HG03432 (cell line): Measurements from ENCODE around the gene SHC2.

ENCODE experiments used
- ATAC-seq: cut with Tn5 transposase; IDR thresholded peaks from one replicate; pipeline ENCODE4 v1.9.1; 2021; ENCODE audit warnings: mild to moderate bottlenecking, moderate library complexity; ENCODE audit not compliant: unreplicated experiment

Gene SHC2

DNA sequence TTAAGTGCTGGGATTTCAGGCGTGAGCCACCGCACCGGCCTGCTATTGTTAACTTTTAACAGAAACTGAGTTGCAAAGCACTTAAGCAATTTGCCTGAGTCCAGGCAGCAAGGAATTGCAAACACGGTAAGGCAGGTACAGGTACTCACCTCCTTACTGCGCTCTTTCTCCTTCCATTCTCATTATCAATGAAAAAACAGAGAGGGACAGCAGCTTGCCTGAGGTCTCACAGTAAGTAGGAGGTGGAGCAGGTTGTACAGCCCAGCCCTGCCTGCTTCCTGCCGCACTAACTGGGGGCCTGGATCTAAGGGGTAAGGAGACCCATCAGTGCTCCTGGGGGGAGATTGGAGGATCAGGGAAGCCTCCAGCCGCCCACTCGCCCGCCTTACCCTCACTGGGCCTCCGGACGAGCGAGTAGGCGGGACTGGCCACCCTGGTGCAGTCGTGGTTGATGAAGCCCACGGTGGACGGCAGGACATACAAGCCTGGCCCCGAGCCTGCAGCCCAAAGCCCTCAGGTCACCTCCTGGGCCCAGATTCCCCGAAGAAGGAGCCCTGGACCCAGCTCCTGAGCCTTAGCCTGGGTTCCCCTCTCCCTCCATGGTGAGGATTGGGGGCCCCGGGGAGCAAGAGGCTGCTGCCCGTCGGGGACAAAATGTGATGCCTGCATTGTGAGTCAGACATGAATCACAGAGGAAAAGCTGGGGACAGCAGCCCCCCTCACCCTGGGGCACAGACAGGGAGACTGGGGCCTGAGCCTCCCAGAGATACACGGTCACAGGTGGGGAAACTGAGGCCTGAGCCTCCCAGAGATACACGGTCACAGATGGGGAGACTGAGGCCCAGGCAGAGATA lies 11.4 kb upstream of the SHC2 start:
- no peak for ATAC-seq

DNA sequence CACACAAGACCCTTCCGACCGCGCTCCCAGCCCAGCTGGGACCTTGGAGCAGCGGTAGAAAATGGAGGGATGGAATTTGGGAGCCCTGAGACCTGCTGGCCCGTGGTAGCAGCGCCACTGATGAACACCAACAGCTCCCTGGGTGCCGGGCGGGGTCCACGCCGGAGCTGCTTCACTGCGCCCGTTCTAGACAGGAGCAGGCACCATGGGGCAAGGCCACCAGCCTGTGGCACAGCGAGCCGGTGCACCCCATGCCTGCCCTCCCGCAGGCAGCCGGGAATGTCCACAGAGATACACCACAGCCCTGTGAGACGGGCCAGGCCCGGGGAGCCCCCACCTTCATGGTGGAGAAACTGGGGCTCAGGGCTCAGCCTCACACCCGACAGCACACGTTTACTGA lies 9.9 kb upstream of the SHC2 start:
- no peak for ATAC-seq

DNA sequence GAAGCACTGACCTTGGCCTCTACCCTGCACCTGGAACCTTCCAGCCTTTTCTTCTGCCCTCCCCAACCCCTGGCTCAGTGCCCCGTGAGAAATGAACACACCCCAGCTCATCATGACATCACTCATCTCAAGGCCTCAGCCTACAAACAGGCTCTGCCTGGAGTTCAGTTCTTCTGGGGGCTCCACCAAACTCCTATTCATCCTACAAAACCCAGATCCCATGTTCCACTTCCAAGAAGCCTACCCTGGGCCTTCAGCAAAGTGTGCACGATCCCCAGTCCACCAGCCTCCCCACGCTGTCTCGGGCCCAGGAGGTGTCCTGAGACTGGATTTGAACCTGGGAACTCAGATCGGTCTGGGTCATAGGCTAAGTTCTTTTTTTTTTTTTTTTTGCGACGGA lies 9.0 kb upstream of the SHC2 start:
- no peak for ATAC-seq

DNA sequence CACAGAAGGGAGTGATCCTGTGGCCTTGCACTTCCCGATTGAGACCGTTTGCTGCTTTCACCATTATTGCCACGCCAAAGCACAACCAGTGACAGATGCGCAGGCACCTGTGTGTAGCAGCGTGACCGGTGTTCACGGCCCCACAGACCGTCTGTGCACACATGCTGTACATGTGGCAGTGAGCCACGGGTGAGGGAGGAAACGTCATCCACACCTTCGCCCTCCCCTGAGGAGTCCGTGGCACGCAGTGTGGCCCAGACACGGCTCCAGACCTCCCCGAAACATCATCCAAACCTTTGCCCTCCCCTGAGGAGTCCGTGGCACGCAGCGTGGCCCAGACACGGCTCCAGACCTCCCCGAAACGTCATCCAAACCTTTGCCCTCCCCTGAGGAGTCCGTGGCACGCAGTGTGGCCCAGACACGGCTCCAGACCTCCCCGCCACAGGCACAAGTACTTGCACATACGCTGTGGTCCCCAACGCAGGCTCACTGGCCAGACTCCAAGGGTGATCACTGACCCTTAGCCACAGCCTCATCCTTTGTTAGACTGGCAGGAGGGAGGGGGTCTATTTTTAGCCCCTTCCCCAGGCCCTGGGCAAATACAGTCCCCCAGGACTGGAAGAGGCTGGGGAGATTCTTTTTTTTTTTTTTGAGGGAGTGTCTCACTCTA lies 7.9 kb upstream of the SHC2 start:
- no peak for ATAC-seq

DNA sequence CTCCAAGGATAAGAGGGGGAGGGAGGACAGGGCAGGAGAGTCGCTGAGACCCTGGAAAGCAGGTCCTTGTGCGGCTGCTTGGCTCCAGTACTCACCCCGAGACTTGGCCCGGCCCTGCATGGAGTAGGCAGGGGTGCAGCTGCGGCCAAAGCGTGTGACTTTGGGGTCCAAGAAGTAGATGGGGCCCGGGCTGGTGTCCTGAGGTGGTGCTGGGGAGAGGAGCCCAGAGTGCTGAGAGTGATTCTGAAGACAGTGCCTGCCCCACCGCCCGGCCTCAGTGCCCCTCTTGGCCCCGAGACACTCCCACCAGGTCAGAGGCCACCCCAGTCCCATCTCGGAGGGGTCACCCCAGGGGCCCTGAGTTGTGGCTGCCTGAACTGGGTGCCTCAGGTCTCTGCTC lies 6.7 kb upstream of the SHC2 start:
- no peak for ATAC-seq

DNA sequence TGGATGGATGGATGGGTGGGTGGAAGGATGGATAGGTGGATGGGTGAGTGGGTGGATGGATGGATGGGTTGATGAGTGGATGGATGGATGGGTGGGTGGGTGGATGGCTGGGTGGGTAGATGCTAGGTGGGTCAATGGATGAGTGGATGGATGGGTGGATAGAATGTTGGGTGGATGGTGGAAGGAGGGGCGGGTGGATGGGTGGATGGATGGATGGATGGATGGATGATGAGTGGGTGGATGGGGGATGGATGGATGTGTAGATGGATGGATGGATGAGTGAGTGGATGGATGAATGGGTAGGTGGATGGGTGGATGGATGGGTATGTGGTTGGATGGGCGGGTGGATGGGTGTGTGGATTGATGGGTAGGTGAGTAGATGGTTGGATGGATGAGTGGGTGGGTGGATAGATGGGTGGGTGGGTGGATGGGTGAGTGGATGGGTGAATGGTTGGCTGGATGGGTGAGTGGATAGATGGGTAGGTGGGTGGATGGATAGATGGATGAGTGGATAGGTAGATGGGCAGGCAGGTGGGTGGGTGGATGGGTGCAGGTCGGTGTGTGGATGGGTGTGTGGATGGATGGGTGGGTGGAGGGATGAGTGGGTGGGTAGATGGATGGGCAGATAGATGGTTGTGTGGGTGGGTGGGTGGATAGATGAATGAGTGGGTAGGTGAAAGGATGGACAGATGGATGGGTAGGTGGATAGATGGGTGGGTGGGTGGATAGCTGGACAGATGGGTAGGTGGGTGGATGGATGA lies 4.4 kb upstream of the SHC2 start:
- no peak for ATAC-seq

DNA sequence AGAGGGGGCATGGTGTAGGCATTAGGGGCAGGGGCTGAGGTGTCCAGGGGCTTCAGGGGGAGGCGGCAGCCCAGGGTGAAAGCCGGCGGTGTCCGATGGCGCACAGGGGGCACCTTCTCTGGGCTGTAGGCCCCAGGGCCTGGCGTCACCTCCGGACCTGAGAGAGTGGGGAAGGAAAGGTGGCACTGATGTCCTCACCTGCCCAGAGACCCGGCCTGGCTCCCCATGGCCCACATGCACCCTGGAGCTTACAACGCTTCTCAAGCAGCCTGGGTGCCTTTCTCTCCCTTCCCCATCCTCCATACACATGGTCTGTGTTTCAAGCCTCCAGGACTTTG lies 3.3 kb upstream of the SHC2 start:
- ATAC-seq, result no peak

DNA sequence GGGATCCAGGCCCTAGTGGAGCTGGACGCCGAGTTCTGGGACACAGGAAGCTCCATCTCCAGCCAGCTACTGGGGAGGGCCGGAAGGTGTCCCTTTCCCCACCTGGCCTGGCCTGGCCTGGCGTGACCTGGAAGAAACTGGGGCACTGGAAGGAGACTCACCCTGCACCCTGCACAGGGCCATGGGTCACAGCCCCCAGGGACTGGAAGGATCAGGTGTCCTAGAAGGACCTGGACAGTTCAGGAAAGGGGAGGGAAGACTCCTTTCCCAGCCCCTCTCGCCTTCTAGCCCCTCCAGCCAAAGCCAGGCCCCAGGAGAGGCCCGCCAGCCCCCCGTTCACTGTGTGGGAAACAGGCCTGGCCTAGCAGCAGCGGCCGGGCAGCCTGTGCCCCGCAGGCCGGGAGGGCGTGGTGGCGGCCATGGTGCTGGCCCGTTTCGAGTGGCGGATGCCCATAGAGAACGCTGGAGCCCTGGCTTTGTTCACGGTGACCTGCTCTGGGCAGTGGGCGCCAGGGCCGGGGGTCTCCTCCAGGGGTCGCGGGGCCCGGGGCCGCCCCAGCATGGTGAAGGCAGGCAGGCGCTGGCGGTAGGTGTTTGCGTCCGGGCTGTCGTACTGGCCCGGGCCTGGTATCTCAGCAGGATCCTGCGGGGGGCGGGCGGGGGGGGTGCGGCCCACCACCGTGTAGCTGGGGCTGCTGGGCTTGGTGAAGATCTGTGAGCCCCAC lies 2.8 kb upstream of the SHC2 start:
- ATAC-seq, result no peak

DNA sequence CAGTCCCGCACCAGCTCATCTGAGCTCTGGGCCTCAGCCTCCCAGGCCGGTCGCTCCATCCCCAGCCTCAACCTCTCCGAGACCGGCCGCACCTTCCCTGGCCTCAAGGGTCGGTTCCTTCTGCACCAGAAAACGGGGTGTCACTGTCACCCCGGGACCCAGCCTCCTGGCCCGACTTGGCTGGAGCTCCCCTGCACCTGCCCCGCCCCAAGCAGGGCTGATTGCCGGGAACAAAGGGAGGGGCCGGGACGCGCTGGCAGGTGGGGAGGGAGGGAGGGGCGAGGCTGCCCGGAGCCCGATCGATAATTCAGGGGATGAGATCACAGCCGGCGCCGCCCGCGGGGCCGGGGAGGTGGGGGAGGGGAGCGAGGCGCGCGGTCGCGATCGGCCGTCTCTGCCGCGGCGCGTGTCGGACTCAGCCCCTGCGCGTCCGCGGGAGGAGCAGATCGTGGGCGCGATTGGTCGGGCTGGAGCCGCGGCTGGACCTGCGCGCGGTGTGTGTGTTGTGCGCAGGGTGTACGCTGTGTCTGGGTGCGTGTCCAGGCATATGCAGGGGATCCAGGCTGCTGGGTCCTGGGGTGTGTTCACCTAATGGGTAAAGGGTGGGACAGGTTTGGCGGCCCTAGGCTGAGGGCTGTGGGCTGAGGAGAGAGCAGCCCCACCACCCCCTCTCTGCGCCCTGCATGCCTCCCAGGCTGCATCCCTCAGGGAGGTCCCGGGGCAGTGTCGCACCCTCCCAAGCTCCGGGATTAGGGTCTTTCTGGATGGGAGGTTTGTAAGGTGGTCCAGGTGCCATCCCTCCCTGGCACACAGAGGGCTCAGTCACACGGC lies 1.1 kb upstream of the SHC2 start:
- no peak for ATAC-seq

DNA sequence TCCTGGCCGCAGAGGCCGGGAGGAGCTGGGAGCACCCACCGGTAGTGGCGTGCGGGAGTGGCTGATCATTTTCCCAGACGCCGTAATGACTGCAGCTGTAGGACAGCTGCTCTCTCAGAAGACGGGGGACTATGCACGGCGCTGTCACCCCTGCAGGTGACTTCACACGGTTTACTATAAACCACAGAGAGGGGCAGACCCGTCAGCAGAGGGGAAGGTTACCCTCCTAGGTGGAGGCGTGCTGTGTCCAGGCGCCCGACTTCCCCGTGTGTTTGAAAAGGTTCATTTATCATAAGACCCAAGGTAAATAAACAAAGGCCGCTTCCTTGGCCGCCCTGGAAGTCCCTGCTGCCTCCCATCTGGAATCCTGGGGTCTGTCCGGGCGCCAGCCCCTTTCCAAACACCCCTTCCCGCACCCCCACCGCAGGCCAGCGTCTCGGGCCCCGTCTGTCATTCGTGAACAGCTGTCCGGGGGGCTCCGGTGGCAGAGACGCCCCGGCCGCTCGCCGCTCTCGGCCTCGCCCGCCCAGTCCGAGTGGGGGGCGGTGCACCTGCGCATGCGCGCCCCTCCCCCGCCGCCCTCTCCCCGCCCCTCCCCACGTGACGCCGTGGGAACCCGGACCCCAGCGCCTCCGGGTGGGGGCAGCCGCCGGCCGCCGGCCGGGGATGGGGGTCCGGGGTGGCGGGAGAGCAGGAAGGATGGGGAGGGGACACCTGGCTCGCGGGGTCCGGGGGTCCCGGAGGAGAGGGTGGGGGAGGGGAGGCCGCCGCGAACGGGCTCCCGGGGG lies 915 bp downstream of the SHC2 start:
- ATAC-seq, result no peak

DNA sequence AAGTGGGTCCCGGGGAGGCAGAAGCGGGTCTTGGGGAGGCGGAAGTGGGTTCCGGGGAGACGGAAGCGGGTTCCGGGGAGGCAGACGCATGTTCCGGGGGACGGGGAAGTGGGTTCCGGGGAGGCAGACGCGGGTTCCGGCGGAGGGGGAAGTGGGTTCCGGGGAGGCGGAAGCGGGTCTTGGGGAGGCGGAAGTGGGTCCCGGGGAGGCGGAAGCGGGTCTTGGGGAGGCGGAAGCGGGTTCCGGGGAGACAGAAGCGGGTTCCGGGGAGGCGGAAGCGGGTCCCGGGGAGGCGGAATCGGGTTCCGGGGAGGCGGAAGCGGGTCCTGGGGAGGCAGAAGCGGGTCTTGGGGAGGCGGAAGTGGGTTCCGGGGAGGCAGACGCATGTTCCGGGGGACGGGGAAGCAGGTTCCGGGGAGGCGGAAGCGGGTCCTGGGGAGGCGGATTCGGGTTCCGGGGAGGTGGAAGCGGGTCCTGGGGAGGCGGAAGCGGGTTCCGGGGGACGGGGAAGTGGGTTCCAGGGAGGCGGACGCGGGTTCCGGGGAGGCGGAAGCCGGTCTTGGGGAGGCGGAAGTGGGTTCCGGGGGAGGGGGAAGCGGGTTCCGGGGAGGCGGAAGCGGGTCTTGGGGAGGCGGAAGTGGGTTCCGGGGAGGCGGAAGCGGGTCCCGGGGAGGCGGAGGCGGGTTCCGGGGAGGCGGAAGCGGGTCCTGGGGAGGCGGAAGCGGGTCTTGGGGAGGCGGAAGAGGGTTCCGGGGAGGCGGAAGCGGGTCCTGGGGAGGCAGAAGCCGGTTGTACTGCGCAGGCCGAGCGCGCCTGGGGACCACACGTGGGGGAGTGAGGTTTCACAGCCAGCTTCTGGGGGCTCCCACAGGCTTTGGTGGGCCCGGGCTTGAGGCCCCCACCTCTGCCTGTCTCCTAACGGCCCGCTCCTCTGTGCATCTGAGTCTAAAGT lies 2.5 kb downstream of the SHC2 start:
- ATAC-seq, result no peak

DNA sequence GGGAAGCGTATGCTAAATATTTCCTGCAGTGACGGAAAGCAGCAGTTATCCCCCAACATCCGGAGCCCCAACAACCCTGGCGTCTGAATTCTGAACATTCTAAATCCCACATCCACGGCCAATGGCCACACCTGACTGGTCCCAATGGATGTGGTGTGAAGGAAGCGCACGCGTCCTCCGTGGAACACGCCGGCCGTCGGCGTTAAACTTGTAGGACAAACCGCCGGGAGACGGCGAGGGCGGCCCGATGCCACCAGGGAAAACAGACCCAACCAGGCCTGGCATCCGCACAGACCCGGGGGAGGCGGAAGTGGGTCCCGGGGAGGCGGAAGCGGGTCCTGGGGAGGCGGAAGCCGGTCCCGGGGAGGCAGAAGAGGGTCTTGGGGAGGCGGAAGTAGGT lies 3.2 kb downstream of the SHC2 start:
- ATAC-seq, result no peak

DNA sequence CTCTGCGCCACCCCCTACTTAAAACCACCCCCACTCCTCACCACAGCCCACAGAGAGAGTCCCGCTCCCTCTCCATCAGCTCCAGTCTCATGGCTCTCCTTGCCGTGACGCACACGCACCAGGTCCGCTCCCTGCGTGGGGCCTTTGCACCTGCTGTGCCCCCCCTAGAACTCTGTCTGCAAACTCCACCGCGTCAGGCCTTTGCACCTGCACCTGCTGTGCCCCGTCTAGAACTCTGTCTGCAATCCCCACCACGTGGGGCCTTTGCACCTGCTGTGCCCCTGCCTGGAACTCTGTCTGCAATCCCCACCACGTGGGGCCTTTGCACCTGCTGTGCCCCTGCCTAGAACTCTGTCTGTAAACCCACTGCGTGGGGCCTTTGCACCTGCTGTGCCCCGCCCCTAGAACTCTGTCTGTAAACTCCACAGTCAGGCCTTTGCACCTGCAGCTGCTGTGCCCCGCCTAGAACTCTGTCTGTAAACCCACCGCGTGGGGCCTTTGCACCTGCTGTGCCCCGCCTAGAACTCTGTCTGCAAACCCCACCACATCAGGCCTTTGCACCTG lies 4.2 kb downstream of the SHC2 start:
- no peak for ATAC-seq

DNA sequence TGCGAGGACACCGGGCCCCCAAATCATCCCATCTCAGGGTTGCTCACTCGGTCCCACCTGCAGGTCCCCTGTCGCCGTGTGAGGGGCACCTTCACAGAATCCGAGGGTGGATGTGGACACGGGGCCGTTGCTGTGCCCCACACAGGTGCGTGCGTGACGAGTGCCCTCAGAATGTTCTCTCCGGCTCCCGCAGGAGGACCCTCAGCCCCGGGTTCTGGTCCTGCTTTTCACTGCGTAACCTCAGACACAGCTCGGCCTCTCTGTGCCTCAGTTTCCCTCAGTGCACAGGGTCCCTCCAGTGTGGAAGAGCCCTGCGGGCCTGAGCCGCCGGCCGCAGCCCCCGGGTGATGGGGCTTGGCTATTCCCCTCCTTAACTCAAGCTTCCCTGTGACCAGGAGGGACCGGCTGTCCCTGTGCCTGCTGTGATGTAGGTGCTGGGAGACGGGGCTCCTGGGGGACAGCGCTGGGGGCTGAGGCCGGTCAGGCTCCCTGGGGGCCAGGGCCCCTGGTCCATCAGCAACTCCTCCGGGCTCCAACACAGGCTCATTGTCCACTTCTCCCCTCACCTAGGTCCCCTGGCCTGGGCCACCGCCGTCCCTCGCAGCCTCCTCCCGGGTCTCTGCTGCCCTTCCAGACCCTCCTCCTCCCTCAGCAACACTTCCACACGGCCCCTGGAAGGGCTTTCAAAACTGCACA lies 4.8 kb downstream of the SHC2 start:
- no peak for ATAC-seq

DNA sequence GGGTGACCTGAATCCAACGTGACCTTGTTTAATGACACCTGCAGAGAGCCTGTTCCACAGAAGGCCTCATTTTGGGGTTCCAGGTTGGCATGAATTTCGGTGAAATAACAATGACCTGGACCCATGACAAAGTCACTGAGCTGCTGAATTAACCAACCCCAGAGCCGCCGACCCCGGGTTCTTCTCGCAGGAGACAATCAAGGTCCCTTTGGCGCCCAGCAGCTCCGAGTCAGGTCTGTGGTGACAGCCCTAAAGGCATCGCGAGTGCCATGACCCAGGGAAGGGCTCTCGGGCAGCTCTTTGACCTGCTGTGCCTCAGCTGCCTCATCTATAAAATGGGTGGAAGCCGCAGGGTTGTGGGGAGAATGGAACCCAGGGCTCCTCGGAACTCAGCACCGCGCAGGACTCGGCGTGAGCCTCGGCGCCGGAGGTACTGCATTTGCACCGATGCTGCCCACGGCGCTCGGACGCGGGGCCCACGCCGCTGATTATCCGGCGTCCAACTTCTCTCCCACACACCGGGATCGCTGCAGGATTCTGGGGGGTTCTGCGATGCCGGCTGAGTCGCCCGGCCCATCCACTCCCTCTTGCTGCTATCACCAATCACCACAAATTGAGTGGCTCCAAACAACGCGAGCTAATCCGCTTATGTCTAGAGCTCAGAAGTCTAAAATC lies 5.7 kb downstream of the SHC2 start:
- ATAC-seq, result no peak

DNA sequence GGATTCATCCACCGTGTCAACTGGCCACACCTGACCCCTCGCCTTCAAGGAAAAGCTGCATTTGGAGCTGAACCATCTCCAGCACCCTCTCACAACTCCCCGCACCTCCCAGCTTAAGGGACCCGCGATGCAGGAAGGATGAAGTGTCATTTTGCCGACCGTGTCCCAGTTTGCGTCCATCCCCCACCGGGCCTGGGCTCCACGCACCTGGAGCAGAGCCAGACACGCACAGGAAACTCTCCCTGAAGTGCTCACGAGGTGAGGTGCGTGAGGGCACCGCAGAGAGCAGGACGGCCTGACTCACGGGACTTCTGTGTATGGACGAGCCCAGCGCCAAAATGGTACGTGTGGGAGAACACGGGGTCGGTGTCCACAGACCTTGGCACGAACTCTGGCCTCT lies 7.2 kb downstream of the SHC2 start:
- ATAC-seq, result no peak

DNA sequence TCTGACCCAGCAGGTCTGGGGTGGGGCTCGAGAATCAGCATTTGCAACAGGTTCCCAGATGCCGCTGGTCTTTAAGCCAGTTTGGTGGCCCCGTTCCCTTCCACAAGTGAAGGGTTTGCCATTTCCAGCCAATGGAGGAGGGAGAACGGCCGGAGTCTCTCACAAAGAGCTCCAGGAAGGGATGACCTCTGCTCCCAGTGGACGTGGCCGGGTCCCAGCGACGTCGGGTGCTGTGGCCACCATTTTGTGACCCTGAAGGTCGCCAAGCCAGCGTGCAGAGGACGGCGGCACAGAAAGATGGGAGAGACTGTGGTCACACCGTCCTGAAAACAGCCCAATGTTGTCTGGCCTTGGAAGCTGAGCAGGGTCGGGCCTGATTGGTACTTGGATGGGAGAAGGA lies 8.0 kb downstream of the SHC2 start:
- no peak for ATAC-seq
